Stimulated activated CD8-positive, alpha-beta memory T cell treated with anti-CD3 and anti-CD28 coated beads, Interleukin-12 subunit alpha, Interleukin-12 subunit beta, amount 100 ng/mL, for 24 hours (primary cell): Measurements from ENCODE around the gene HLA-DRB5.
"Not testable (repeated sequence)": the region's sequence is repeated elsewhere in the genome, so short reads cannot be mapped to it uniquely, and the experiment has no call there.

Experiments
- DNase-seq: peaks from one replicate; pipeline ENCODE4 v3.0.0-alpha.2; 2020; ENCODE audit errors: extremely low read depth

The HLA-DRB5 gene

GRCh38 chr6:32529697-32530430 is at the start of gene HLA-DRB5:
Gene HLA-DRB5, minus strand, starts transcription at chr6:32530287. Its CDS starts 63 bp downstream, at chr6:32530224.
- DNase-seq: no peak

DNA sequence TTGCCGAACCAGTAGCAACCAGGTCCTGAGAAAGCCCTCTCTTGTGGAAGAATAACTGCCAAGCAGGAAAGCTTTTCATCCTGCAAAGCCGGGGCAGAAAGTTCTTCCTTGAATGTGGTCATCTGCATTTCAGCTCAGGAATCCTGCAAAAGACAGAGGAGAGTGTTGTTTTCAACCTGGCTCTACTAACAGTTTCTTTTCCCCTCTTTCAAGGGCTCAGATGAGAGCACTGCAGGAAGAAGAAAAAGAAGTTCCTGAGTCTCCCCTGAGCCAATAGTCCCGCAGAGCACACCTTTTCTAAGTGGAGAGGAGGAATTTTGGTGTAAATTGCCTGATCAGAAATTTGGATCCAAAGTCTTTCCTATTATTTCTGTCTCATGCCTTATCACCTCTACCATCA is 48.9 kb upstream of the HLA-DRB5 start:
- DNase-seq: no peak

GRCh38 chr6:32577493-32577892 is 47.4 kb upstream of the HLA-DRB5 start:
- not testable (repeated sequence) for DNase-seq

DNA sequence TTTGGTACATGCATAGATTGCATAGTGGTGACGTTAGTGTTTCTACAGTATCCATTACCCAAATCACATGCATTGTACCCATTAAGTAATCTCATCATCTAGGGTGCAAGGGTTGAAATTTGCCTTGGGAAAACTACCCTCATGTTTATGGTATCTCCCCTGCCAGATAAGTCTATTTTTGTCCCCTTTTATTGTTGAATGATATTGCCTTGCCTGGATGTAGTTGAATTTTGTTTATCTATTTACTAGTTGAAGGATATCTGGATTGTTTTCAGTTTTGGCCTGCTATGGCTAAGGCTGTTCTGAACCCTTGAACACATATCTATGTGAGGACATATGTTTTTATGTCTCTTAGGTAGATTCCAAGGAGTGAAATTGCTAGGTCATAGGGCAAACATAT is 46.2 kb upstream of the HLA-DRB5 start:
- no peak for DNase-seq

GRCh38 chr6:32570363-32570905 is 40.3 kb upstream of the HLA-DRB5 start:
- DNase-seq: no peak

GRCh38 chr6:32568561-32568960 is 38.5 kb upstream of the HLA-DRB5 start:
- no peak for DNase-seq

DNA sequence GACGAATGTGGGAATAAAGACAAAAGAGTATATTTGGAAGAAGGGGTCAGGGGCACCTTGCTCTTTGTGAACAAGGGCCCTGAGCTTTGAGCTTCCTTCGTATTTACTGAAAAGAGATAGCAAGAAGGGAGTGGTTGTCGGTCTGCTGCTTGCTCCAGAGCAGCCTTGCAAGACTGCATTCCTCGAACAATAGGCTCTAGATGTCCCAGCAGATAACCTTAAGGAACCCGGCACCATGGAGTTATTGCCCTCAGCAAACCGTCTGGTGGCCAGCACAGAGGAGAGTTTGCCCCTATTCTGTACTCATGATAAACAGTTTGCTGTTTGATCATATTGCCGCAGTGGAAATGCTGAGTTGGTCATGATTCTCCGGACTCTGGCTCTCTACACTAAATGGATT is 36.9 kb upstream of the HLA-DRB5 start:
- no peak for DNase-seq

DNA sequence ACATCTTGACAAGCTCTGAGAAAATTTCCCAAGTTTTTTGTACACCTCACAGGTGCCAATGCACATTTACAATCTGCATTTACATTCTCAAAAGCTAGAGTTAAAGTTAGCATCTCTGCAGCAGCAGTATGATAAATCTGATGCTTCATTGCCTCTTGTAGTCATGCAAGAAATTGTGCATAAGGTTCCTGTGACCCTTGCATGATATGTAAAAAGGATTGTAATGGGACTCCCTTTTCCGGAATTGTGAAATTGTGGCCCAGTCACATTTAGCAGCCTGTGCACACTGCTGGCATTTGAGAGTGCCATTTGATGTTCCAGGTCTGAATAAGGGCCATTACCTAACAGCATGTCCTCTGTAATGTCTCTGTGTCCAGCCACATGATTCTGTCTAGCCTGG is 35.4 kb upstream of the HLA-DRB5 start:
- DNase-seq: no peak

DNA sequence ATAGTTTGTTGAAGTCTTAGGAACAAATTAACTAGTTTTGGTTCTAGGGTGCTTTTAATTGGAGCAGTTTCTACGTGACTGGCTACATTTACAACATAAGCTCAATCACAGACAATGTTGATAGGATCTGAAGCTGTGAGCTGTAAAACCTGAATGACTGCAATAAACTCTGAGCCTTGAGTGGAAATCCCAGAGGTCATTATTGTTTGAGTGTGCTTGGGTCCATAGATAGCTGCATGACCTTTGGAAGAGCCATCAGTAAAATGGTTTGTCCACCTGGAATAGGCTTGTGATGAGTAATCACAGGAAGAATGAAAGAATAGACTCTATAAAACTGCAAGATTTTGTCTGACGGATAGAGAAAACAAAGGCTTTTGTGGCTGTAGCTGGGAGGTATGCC is 32.9 kb upstream of the HLA-DRB5 start:
- DNase-seq: no peak

GRCh38 chr6:32559747-32560146 is 29.7 kb upstream of the HLA-DRB5 start:
- DNase-seq: no peak

- no peak for DNase-seq
Measured at GRCh38 chr6:32558426-32559057, 28.5 kb upstream of the HLA-DRB5 start.

GRCh38 chr6:32554116-32554965 is 24.3 kb upstream of the HLA-DRB5 start:
- DNase-seq: no peak

DNA sequence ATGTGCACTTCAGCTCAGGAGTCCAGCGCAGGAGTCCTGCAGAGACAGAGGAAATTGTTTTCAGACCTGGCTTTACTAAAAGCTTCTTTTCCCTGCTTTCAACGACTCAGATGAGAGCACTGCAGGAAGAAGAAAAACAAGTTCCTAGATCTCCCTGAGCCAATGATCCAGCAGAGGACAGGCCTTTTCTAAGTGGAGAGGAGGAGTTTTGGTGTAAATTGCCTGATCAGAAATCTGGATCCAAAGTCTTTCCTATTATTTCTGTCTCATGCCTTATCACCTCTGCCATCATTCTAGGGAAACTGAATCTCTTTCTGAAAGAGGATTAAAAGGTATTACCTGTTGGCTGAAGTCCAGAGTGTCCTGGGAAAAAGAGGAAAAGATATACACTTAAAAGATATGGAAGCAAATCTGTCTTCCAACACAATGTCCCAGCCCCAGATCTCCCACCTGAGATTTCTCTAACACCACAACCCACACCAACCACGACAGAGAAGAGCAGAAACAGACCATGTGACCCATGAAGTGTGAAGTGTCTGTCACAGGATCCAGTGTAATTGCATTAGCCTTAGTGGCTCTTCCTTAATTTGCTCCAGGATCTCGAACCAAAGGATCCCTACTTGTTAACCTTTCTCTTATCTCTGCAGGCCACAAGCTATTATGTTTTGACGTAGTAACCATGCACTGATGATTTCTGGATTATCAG is 23.1 kb upstream of the HLA-DRB5 start:
- no peak for DNase-seq

DNA sequence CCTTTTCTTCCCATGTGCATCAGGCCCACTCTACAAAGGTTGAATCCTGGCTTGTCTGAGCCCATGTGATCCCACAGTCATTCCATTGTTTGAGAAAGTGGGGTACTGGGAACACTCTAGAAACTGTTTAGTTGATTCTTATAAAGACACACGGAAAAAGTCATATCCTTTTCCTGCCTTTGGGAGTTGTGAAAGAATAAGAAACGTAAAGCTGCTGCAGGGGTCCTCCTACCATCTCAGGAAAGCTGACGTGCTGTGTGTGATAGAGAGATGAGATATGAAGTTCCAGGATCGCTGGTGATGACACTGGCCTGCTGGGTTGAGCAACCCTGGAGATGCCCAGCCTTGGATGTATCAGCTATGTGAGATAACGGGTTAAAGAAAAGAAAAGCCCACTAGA is 21.3 kb upstream of the HLA-DRB5 start:
- no peak for DNase-seq

GRCh38 chr6:32539839-32540238 is 9.8 kb upstream of the HLA-DRB5 start:
- DNase-seq: no peak

- not testable (repeated sequence) for DNase-seq
Measured at GRCh38 chr6:32530431-32530793, 325 bp upstream of the HLA-DRB5 start.

DNA sequence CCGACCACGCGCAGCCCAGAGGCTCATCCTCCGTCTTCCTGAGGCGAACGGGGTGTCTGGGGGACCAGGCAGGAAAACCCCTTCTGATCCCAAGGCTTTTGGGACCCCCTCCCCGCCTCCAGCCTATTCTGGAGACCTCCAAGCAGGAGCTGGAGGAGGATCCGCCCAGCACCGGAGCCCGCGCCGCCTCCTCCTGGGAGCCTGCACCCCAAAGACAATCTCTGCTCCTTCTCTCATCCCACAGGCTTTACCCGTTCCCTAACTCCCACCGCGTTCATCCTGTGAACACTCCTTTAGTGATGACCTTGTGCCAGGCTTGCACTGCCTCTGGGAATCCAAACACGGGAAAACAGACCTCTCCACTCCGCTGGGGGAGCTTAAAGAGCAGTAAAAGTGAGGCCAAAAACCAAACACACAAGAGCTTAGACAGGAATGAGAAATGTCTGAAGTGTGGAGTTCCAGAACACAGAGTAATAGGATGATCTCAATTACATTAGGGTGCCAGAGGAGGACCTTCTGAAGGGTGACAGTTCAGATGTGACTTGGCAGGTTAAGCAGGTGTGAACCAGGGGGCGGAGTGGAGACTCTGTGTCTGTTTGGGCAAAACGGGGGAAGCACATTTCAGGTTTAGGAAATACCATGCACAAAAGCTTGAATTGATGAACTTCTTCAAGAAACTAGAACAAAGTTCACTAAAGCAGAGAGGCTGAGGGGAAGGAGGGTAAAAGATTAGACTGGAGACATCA is 7.6 kb downstream of the HLA-DRB5 start:
- DNase-seq: no peak

DNA sequence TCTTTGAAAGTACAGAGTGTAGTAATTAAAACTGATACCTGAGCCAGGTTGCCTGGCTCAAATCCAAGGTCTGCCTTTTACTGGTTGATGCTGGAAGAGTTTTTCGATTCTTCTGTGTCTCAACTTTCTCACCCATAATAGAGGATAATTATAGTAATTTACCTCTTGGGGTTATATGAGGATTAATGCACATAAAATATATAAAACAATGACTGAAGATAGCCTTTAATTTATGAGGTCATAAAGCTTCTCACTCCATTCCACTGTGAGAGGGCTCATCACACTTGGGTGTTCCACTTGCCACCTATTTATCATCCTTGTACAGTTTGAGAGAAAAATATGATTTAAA is 10.2 kb downstream of the HLA-DRB5 start:
- no peak for DNase-seq

DNA sequence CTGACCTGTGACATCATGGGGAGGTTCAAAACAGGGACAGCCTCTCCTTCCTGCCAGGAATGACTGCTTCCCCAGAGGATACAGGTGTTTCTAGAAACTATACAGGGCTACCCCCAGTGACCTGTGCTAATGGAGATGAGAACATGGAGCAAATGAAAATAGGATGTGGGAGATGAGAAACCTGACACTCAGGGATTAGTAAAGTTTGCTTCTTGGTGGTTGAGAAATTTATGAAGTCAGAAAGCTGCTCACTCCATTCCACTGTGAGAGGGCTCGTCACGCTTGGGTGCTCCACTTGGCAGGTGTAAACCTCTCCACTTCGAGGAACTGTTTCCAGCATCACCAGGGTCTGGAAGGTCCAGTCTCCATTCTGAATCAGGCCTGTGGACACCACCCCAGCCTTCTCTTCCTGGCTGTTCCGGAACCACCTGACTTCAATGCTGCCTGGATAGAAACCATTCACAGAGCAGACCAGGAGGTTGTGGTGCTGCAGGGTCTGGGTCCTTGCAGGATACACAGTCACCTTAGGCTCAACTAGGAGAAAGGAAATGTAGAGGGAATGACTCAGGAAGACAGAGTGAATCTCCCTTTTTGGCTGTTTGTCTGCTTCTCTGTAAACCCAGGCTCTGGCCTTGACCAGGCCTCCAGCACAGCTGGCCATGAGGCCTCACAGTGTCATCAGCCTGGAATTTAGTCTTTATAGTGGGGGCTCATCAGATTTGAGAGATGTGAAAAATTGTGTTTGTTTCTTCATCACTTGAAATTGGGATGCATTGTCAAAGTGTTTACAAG is 10.8 kb downstream of the HLA-DRB5 start:
- DNase-seq: no peak
